HL-60 (cell line): ENCODE data around the gene OGFR.

Experiments
- GABPA ChIP-seq: IDR thresholded peaks from 2 replicates; pipeline ENCODE4 v1.6.1; 2012; ENCODE audit warnings: low read depth
- SPI1 ChIP-seq: IDR thresholded peaks from 2 replicates; pipeline ENCODE4 v1.6.1; 2012; ENCODE audit warnings: low read depth, mild to moderate bottlenecking, borderline replicate concordance
- TF ChIP-seq, protein P1 (sequence below): IDR thresholded peaks from one replicate; pipeline ENCODE4 v1.5.1; 2011; ENCODE audit warnings: low read length, control low read depth, inconsistent platforms; ENCODE audit not compliant: insufficient read depth
- TF ChIP-seq, protein P2 (sequence below): IDR thresholded peaks from 2 replicates; pipeline ENCODE4 v1.6.1; 2012; ENCODE audit warnings: low read depth; ENCODE audit not compliant: insufficient replicate concordance

DNA sequence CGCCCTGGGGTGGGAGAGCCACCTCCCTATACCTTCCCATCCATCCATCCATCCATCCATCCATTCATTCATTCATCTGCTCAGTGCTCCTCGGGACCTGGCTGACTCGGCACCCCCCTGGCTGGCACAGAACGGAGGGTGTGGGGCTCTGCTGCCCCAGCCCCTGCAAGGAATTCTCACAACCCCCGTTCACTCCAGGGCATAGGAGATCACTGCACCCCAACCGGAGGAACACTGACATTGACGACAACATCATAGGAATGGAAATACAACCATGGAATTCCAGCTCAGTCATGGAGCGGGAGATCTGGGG is 36.4 kb upstream of the OGFR start:
- TF ChIP-seq GABPA (no peak), SPI1 (no peak)
- TF ChIP-seq, protein P1, sequence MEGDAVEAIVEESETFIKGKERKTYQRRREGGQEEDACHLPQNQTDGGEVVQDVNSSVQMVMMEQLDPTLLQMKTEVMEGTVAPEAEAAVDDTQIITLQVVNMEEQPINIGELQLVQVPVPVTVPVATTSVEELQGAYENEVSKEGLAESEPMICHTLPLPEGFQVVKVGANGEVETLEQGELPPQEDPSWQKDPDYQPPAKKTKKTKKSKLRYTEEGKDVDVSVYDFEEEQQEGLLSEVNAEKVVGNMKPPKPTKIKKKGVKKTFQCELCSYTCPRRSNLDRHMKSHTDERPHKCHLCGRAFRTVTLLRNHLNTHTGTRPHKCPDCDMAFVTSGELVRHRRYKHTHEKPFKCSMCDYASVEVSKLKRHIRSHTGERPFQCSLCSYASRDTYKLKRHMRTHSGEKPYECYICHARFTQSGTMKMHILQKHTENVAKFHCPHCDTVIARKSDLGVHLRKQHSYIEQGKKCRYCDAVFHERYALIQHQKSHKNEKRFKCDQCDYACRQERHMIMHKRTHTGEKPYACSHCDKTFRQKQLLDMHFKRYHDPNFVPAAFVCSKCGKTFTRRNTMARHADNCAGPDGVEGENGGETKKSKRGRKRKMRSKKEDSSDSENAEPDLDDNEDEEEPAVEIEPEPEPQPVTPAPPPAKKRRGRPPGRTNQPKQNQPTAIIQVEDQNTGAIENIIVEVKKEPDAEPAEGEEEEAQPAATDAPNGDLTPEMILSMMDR = no peak
- TF ChIP-seq, protein P2, sequence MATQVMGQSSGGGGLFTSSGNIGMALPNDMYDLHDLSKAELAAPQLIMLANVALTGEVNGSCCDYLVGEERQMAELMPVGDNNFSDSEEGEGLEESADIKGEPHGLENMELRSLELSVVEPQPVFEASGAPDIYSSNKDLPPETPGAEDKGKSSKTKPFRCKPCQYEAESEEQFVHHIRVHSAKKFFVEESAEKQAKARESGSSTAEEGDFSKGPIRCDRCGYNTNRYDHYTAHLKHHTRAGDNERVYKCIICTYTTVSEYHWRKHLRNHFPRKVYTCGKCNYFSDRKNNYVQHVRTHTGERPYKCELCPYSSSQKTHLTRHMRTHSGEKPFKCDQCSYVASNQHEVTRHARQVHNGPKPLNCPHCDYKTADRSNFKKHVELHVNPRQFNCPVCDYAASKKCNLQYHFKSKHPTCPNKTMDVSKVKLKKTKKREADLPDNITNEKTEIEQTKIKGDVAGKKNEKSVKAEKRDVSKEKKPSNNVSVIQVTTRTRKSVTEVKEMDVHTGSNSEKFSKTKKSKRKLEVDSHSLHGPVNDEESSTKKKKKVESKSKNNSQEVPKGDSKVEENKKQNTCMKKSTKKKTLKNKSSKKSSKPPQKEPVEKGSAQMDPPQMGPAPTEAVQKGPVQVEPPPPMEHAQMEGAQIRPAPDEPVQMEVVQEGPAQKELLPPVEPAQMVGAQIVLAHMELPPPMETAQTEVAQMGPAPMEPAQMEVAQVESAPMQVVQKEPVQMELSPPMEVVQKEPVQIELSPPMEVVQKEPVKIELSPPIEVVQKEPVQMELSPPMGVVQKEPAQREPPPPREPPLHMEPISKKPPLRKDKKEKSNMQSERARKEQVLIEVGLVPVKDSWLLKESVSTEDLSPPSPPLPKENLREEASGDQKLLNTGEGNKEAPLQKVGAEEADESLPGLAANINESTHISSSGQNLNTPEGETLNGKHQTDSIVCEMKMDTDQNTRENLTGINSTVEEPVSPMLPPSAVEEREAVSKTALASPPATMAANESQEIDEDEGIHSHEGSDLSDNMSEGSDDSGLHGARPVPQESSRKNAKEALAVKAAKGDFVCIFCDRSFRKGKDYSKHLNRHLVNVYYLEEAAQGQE = no peak
